ENCODE data around the gene RUNX2.

RUNX2 gene

DNA sequence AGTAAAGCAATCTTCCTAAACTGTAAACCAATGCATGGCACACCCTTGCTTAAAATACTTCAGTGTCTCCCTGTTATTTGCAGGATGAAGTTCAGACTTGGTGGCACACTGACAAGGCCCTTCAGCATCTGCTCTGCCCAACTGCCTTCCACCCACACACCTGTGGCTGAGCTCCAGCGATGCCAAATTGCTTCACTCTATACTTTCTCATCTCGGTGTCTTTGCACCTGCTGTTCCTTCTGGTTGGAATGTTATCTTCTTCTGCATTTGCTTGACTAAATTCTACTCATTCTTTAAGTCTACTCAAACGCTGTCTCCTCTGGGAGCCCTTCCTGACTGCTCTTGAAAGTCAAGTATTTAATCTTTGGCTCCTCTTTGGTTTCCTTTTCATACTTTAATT lies 149.7 kb downstream of the RUNX2 start:
- in situ Hi-C loops (cut with HindIII; ENCODE audit: low sequenced_read_pairs) = no loop called here

DNA sequence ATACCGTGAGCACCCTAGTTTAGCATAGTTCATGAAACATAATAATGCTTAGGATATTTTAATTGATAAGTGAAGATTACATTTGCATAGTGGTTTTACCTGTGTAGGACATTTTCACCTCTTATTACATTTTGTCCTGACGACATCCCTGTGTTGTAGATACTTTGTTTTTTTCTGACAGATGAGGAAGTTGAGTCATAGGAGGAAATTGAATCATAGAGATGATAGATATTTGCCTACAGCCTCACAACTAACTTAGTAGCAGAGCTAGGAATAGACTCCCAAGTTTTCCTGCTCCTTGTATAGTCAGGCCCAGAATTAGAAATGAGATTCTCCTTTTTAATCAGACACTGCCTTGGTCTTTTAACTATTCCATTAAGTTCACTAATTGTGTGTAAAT lies 150.1 kb downstream of the RUNX2 start:
- in situ Hi-C loops (cut with HindIII; ENCODE audit: low sequenced_read_pairs) = no loop called here

DNA sequence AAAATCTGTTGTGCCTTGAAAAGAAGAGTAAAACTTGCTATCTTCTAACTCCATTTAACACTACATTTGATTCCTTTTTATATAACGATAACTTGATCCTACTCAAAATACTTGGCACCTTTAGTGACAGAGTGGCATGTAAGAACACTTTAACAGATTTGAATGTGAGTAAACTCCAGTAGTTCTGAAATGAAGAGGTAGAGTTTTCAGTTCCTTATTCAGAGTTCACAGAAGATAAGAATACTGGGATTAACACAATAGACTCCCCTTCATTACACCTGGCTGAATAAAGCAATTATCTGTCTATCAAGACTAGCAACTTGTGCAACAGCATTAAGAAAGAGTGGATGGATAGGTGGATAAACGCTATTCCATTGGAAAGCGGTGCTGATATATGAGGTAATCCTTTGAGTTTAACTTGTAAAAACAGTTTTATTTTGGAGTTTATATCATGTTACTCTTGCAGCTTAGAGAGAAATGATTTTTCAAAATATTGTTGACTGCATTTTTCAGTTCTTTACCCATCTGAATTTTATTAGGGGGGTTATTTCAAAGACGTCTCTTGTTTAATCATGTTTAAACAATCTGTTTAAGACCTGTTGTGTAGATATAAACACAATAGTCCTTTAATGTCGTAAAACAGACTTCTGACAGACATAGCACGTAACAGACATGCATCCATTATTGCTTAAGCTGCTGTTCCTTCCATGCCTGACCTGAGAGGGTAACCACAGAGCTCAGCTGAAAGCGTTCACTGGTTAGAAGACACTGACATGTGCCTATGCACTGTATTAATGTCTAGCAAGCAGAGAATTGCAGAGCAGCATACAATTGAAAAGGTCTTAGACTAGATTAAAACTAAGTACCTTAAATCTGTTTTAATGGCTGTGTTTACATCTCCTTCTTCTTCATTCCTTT lies 152.0 kb downstream of the RUNX2 start:
- in situ Hi-C loops (cut with HindIII; ENCODE audit: low sequenced_read_pairs) = no loop called here

DNA sequence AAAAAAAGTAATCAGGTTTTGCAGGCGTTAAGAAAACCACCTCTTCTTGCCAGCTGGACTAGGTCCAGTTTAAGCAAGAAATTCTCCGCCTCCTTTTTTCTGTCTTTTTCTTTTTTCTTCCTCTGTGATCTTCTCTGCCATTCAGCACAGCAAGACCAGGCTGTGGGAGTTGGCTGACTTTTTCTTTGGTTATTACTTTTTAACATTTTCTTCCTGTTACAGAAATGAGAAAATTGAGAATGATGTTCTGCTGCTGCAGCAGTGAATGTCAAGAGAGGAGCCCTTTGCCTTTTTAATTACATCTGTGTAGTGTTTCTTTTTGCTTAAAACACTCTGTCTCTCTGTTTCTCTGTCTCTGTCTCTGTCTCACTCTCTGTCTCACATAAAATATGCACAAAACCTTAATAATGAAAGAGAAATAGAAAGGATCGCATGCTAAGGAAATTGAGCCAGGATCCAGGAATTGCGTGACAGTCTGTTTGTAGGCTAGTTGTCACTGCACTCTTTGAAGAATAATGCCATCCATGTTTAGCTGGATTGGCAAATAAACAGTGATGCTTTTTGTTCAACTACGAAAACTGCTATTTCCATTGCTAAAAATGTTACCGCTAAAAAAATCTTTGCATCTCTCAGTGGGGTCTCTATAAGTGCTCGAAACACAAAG lies 152.8 kb downstream of the RUNX2 start:
- in situ Hi-C loops (cut with HindIII; ENCODE audit: low sequenced_read_pairs) = no loop called here

DNA sequence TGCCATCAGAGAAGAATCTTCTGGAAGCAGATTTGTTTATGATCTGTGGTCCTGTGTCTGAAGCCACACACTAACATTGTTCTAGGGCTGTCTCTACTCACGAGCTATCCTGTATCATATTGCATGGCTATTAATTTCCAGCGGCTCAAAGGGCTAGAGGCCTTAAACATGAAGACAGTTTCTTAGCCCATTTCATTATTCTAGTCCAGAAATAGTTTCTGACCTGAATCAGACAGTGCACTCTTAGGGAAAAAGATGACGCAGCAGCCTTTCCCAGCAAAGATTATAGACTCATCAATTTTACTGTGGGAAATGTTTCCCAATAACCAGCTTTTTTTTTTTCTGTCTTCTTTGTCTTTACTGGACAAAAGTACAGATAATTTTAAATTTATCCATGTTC lies 154.9 kb downstream of the RUNX2 start:
- in situ Hi-C loops (cut with HindIII; ENCODE audit: low sequenced_read_pairs) = no loop called here

DNA sequence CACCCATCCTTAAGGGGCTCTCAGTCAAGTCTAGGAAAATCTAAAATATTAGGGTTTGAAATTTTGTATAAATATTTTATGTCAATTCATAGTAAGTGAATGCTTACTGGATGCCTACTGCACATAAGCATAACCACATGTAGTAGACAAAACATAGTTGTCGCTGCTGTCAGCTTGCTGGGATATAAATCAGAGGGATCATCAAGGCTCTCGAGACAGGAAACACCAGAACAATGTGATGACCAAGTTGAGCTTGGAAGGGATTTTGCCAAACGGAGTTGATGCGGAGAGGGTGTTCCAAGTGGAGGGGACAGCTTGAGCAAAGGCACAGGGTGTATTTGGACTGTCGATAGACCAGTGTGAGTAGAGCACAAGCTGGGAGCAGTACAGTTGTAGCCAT lies 155.4 kb downstream of the RUNX2 start:
- in situ Hi-C loops (cut with HindIII; ENCODE audit: low sequenced_read_pairs) = no loop called here

DNA sequence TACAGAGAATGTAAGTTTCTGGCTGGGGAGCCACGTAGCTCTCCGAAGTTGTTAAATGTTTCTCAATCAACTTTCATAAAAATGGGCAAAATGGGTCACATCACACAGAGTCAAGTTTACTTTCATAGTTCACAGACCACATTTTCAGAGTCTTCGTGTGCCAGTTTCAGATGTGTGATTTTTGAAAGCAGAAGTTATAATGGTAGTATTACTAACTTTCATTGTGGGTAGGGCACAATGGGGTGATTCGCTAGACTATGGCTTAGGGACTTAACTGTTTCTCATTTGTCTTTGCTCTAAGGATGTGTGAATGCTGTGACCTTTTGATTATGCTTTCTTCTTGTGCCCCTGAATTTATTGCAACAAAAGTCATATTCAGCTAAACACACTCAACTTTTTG lies 158.6 kb downstream of the RUNX2 start:
- in situ Hi-C loops (cut with HindIII; ENCODE audit: low sequenced_read_pairs) = no loop called here

DNA sequence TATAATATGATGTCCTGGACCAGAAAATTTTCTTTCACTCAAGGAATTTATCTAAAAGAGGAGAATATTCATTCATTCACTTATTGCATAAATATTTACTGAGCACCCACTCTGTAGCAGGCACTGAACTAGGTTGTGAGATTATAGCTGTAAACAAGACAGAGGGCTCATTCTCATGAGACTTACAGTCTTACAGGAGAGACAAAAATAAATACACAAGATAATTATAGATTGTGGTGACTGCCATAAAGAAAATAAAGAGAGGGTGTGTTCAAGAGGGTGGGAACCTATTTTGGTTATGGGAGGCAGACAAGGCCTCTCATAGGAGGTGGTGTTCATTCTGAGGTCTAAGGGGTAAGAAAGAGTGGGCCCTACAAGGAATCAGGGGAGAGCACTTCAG lies 159.5 kb downstream of the RUNX2 start:
- in situ Hi-C loops (cut with HindIII; ENCODE audit: low sequenced_read_pairs) = no loop called here

DNA sequence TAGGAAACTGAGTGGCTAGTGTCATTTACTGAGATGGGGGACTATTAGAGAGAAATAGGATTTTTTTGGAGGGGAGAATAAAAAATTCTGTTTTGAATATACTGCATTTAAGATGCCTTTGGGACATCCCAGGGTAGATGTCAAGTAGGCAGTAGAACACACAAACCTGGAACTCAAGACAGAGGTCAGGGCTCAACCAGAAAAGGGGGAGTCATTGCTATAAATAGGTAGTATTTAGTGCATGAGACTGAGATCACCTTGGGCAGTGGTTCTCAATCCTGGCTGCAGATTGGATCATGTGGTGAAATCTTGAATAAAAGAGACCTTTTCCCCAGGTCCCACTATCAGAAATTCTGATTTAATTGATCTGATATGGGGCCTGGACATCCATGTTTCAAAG lies 160.1 kb downstream of the RUNX2 start:
- in situ Hi-C loops (cut with HindIII; ENCODE audit: low sequenced_read_pairs) = no loop called here

DNA sequence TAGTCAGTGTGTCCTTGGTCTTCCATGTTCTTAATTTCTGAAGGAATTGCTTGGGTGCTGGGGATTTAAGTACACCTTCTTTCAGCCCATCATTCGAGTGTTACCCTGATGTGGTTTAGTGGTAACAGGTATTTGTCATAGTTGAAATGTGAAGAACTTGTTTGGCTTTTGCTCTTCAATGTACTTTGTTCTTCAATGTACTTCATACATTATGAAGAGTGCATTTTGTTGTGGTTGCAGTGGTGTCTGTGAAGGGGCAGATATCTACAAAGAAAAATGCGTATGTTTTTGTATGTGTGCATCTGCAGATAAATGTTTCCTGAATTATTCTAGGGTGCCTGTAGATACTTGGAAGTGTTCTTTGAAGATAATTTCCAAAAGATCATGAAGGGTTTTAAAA lies 160.8 kb downstream of the RUNX2 start:
- in situ Hi-C loops (cut with HindIII; ENCODE audit: low sequenced_read_pairs) = no loop called here

DNA sequence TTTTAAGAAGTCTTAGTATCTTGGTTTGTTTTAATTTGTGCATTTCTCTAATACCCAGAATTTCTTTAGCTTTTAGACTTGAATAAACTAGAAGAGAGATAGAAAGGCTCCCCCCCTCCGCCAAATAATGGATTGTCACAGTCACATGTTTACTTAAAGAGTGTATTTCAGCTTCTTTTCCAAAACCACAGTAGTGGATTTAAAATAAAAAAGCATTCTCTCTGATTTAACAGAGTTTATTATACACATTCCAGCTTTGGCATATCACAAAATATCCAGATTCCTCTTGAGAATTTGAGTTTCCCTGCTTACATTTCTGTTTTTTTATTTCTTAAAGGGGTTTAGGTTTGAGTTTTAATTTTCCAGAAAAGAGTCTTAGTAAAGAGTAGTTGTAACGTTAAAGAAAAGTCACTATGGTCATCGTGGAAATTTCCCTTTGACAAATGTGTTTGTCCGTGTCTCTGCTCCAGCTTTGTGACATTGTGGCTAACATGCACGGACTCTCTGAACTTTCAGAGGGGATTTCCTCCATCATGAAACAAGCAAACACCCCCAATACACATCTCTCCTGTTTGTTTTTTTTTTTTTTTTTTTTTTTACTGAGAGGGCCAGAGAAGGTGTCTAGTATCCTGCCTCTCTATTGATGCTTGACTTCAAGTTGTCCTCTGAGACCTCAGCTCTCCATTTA lies 163.1 kb downstream of the RUNX2 start:
- in situ Hi-C loops (cut with HindIII; ENCODE audit: low sequenced_read_pairs) = no loop called here

DNA sequence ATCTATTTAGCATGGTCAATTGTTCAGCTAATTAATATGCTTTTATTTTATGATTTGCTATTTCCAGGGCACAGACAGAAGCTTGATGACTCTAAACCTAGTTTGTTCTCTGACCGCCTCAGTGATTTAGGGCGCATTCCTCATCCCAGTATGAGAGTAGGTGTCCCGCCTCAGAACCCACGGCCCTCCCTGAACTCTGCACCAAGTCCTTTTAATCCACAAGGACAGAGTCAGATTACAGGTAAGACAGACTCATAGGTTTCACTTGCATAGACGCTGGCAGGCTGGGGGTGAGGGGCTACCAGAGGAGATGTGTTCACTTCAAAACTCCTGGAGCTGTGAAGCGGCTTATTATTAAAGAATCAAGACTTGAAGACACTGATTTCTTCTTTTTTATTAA lies 163.7 kb downstream of the RUNX2 start:
- in situ Hi-C loops (cut with HindIII; ENCODE audit: low sequenced_read_pairs) = no loop called here

DNA sequence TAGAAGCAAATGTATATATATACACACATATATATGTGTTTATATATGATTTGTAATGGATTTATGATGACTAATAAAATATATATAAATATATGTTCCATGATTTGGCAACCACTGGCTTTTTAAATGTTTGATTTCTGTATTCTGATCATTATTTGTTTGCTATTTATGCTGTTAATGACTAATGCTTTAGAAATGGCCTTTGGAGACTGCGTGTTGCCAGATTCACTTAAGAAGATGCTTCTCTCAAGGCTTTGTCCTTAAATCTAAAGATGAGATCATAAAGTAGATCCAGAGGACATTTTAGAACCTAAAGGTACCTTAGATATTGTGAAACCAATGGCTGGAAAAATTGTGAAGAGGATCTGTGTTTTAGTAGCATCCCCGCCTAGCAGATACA lies 165.6 kb downstream of the RUNX2 start:
- in situ Hi-C loops (cut with HindIII; ENCODE audit: low sequenced_read_pairs) = no loop called here

DNA sequence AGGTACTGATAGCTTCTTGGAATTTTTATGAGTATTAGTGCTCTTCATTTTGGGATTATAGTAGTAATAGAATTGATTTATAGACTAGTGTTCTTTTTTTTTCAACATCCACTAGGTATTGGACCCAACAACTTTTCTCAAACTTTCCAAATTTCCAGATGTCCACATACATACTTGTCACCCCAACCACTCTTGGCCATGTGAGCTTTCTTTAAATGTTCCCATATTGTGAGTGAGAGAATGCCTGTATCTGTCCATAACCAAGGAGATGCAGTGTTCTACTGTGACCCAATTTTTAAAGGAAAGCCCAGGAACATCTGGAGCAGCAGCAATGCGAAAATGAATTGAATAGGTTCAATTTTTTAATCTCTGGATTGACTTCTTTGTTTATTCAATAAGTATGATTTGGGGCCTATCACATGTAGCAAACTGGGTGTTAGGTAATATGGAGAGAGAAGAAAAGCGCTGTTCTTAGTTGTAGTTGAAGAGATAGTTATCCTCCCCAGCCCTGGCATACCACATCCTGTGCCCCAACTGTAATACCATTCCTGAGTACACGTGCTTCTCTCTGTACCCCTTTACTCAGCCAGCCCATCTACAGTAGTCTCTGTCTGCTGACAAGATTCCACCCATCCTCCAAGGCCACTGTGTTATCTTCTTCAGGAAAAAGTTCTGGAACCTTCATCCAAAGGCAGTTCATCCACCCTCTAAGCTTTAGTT lies 166.4 kb downstream of the RUNX2 start:
- in situ Hi-C loops (cut with HindIII; ENCODE audit: low sequenced_read_pairs) = no loop called here

DNA sequence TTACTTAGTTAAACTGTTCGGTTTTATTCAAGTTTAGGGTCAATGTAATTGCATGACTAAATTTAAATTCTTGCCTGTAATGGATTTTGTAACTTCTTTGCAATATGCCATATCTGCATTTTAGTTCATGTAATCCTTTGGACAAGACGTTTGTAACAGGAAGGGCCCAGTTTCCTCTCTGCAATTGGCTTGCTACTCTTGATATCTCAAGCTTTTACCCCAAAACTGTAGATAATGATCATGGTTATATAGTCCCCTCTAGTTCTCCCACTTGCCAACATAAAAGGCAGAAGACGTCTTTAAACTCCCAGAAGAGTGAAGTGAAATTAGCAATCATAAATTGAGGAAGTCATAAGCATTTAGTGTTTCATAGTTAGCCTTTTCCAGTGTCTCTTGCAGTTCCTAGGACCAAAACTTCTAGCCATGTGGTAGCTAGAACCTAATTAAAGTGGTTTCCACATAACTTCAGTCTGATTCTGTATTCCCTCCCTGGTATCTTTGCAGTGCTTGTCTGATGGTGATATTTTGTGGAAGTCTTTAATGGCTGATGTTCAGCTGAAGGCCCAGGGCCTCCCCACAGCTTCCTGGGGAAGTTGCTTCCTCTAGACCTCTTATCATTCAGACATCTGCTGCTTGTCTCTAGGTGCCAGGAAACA lies 167.4 kb downstream of the RUNX2 start:
- in situ Hi-C loops (cut with HindIII; ENCODE audit: low sequenced_read_pairs) = no loop called here

DNA sequence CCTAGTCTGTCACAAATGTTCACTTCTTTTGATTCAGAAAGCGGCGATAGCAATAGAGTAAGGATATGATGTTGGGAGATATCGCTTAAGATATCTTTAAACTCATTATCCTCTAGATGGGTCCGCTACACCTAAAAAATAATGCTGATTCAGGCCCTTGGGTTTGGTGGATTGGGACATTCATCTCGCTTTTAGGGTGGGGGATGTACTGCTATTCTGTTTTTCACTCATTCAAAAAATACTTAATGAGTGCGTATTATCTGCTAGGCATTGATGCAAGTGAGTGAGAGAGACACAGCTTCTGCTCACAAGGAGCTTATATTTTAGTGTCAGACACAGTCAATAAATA lies 167.9 kb downstream of the RUNX2 start:
- in situ Hi-C loops (cut with HindIII; ENCODE audit: low sequenced_read_pairs) = no loop called here

DNA sequence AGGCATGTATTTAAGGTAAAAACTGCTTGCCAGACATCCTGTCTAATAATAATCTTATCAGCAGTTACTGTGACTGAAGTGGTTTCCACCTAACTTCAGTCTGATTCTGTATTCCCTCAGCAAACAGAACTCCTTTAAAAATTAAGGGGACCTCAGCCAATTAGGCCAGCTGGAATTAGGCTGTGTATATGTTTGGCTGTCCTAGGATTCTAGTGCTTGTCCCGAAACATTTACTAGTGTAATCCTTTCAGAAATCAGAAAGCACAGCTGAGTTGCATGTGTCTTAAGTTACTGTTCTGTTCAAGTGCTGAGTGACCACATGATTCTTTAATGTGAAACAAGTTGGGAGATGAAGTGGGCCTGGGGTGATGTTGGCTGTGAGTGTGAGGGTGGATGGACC lies 170.5 kb downstream of the RUNX2 start:
- in situ Hi-C loops (cut with HindIII; ENCODE audit: low sequenced_read_pairs) = no loop called here

DNA sequence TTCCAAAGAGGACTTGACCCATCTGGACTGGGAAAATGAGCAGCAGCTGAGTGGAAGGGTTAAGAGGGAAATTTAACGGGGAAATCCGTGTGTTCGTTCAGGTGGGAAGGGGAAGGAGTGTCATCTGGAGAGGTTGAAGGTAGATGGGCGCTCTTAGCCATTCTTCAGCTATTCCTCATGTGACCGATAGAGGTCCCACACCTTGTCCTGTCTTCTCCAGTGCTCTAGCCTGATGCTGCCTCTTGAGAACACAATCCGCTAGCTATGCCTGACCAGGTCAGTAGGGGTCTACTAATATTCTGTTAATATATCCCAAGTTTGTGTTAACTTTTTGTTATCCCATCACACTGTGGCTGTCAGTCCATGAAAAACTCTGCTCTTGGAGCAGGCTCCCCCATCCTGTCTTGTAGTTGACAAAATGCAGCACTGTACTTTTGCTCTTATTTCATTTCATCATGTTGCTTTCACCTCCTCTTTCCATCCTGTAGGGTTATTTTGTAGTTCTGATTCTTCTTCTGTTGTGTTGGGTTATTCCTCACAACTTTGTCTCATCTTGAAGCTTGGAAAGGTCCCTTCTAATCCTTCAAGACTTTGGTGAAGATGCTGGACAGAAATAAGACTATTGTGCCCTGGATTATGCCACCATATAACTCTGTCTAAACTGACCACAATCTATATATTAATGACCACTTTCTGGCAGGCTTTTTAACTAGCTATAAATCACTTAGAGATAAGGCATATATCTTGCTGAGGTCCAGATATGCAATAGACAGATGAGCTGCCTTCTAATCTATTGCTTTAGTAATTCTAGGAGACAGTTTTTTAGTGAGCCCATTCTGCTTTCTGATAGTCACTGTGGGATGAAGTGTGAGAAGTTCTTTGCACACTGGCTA lies 173.0 kb downstream of the RUNX2 start:
- in situ Hi-C loops (cut with HindIII; ENCODE audit: low sequenced_read_pairs) = no loop called here

DNA sequence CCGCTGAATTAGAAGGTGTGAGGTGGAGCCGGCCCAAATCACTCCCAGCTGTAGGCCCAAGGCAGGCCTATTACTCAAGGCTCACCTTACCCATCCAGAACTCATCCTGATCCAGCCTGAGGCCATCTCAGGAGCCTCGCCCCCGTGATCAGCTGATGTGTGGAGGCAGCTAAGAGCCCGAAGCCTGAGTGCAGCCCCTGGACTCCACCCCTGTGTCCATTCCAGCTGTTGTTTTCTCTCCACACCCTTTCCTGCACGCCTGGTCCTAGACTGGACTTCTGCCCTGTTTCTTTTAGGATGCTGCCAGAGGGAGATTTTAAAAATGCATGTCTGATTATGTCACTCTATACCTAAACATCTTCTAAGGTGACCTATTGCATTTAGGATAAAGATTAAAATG lies 174.3 kb downstream of the RUNX2 start:
- in situ Hi-C loops (cut with HindIII; ENCODE audit: low sequenced_read_pairs) = no loop called here

DNA sequence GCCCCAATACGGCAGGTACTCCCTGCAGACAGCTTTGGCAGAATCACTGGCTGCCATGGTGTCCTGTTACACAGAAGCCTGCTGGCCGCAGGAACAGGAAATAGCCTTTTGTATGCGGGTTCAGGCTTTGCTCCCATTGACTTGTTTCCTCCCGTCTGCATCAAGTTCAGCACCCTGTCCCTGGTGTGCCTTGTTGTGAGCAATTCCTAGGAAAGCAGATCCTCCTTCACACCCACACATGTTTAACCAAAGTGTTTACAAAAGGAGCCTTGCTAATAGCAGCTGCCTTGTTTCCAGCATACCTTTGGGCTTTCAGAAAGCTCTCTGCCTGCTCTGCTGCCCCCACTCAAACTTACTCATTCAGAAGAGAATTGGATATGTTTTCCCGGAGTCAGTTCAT lies 176.8 kb downstream of the RUNX2 start:
- in situ Hi-C loops (cut with HindIII; ENCODE audit: low sequenced_read_pairs) = no loop called here
